ENCODE data around the gene ATG16L2. TPM values are rescaled to one million over a fixed set of nuclear protein-coding genes. Genes with fewer than 3 reads are reported as not detected.

ATG16L2 gene
- total and polyA plus RNA-seq, 10 of the 15 experiments (the other 5 are each of a cell fraction or from before 2014, with no cell fraction given): 1.9 to 67.7 (median 30.4) TPM

DNA sequence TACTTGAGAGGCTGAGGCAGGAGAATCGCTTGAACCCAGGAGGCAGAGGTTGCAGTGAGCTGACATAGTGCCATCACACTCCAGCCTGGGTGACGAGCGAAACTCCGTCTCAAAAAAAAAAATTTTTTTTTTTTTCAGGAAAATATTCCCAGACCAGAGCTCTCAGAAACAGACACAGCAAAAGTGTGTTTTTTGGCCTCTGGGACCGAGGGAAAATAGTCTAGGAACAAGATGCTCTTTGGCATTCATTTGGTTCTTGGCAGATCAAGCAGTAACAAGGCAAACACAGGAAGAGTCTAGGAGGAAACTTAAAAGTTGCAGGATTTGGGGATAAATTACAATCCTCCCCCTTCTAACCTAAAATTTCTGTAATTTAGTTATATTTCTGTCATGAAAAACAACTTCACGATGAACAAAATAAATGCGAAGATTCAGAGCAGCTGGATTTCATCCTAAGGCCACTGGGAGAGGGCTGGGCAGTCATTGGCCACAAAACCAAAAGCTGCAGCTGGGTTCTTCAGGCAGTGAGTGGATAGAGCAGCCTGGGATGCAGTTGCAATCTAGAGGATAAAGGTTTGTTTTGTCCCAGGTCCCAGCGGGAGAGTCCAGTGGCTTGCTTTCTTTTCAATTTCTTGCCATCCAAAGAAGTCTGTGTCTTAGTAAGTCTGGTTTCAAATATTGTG lies 19.7 kb downstream of the ATG16L2 start:
- ATAC-seq (no peak), DNase-seq (ENCODE audit: low read depth, low spot score) (no peak), FAIRE-seq (no peak)
- Histone ChIP-seq H3K4me3 (no peak overlapping the region), H3K4me1 (ENCODE audit: control insufficient read depth, insufficient read depth, low read length) (no peaks in the 10 kb centered on the region), H3K36me3 (ENCODE audit: control insufficient read depth in 2 of 2, insufficient read depth in 2 of 2, low read length in 1 of 2) (peaks cover 26 to 39% of the 10 kb centered on the region in 2 experiments), H3K27me3 (replicated peaks in 1 of 2; ENCODE audit: control insufficient read depth in 2 of 2, insufficient read depth in 2 of 2, low read length in 1 of 2) (no peaks in the 10 kb centered on the region), H3K79me2 (ENCODE audit: control insufficient read depth, insufficient read depth, low read length) (no peaks in the 10 kb centered on the region), H3K9me3 (replicated peaks; ENCODE audit: control insufficient read depth, insufficient read depth, low read length) (no peaks in the 10 kb centered on the region), H3K27ac (ENCODE audit: control insufficient read depth, insufficient read depth) (no peak overlapping the region), H3K4me2 (ENCODE audit: control insufficient read depth, insufficient read depth) (no peak overlapping the region), H2AFZ (ENCODE audit: control insufficient read depth, low read depth, low read length) (no peak overlapping the region), H4K20me1 (ENCODE audit: control insufficient read depth, insufficient read depth) (no peaks in the 10 kb centered on the region; the same call in 1 of the 2 replicates), H3K9ac (ENCODE audit: control insufficient read depth, insufficient read depth, low read length) (no peak overlapping the region)
- BruUV-seq (replicated peaks): no TSS peak
- 84% methylated on average over 8 of the region's 8 CpGs for WGBS (ENCODE audit: insufficient coverage, insufficient replicate concordance, low lambda C conversion rate, missing lambda C conversion rate)
- in situ Hi-C loops (cut with MboI): loop anchor here (25.0 kb wide), 1 partner anchor 353 kb away; no protein-coding TSS in a partner anchor
- intact Hi-C loops (cut with micrococcal nuclease; ENCODE audit: unreplicated experiment): no loop called here
- no peak for TF ChIP-seq GATAD2B (conservative IDR thresholded peaks at IDR 0.05; ENCODE audit: low read depth)
- ChIA-PET SMC1A (ENCODE audit: uncharacterized antibody, unreplicated experiment) (interaction anchor here (8.0 kb wide), 1 partner anchor 344 kb away, joined by 65 read pairs; no protein-coding TSS in a partner anchor), CTCF (interaction anchor here (1.3 to 8.7 kb wide), 4 partner anchors 304 to 345 kb away, joined by 3 to 128 read pairs (median 9); no protein-coding TSS in a partner anchor), POLR2A (interaction anchor here (0.7 kb wide), 1 partner anchor 258 kb away, joined by 3 read pairs; no protein-coding TSS in a partner anchor), RAD21 (ENCODE audit: unreplicated experiment) (interaction anchor here (4.2 kb wide), 1 partner anchor 344 kb away, joined by 51 read pairs; no protein-coding TSS in a partner anchor)

DNA sequence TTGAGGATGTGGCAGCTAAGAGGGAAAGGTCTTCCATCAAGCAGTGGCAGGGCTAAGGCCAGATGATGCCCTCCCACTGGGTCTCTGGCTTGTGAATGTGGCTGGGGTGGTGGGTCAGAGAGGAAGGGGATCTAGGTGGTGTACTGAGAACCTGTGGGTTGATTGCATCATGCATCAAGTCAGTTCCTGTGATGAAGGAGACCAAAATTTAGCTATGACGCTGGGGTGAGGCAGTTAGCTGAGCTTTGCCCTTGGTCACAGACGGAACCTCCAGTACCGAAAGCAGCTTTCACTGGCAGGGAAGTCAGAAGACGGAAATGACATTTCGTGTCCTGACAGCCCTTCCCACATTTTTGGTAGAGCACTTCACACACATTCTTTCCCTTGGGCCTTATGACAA lies 20.7 kb downstream of the ATG16L2 start:
- FAIRE-seq (no peak), DNase-seq (ENCODE audit: low read depth, low spot score) (no peak), ATAC-seq (no peak)
- intact Hi-C loops (cut with micrococcal nuclease; ENCODE audit: unreplicated experiment): no loop called here
- Histone ChIP-seq H3K79me2 (ENCODE audit: control insufficient read depth, insufficient read depth, low read length) (no peaks in the 10 kb centered on the region), H3K4me3 (no peak overlapping the region), H2AFZ (ENCODE audit: control insufficient read depth, low read depth, low read length) (no peak overlapping the region), H3K9me3 (replicated peaks; ENCODE audit: control insufficient read depth, insufficient read depth, low read length) (no peaks in the 10 kb centered on the region), H3K9ac (ENCODE audit: control insufficient read depth, insufficient read depth, low read length) (no peak overlapping the region), H3K4me1 (ENCODE audit: control insufficient read depth, insufficient read depth, low read length) (no peaks in the 10 kb centered on the region), H3K27me3 (replicated peaks in 1 of 2; ENCODE audit: control insufficient read depth in 2 of 2, insufficient read depth in 2 of 2, low read length in 1 of 2) (no peaks in the 10 kb centered on the region), H3K36me3 (ENCODE audit: control insufficient read depth in 2 of 2, insufficient read depth in 2 of 2, low read length in 1 of 2) (peaks cover 24 to 48% of the 10 kb centered on the region in 2 experiments), H3K27ac (ENCODE audit: control insufficient read depth, insufficient read depth) (no peak overlapping the region), H3K4me2 (ENCODE audit: control insufficient read depth, insufficient read depth) (no peak overlapping the region), H4K20me1 (ENCODE audit: control insufficient read depth, insufficient read depth) (no peaks in the 10 kb centered on the region; the same call in 1 of the 2 replicates)
- ChIA-PET CTCF (interaction anchor here (1.3 to 3.2 kb wide), 3 partner anchors 303 to 344 kb away, joined by 3 to 14 read pairs (median 4); no protein-coding TSS in a partner anchor), RAD21 (ENCODE audit: unreplicated experiment) (no interaction called here), SMC1A (ENCODE audit: uncharacterized antibody, unreplicated experiment) (interaction anchor here (8.0 kb wide), 1 partner anchor 343 kb away, joined by 65 read pairs; no protein-coding TSS in a partner anchor), POLR2A (no interaction called here)
- 98% methylated on average over 5 of the region's 5 CpGs for WGBS (ENCODE audit: insufficient coverage, insufficient replicate concordance, low lambda C conversion rate, missing lambda C conversion rate)
- BruUV-seq (replicated peaks): no TSS peak
- TF ChIP-seq SMAD5 (IDR thresholded peaks at IDR 0.05; ENCODE audit: low read depth) (no peak), POLR2A (IDR thresholded peaks at IDR 0.05; ENCODE audit: low read depth, low read length) (0 out of 2 replicates have a peak, but pooled peaks have one; percentile 19), E4F1 (IDR thresholded peaks at IDR 0.05; ENCODE audit: borderline replicate concordance, partially characterized antibody) (no peak)
- in situ Hi-C loops (cut with MboI): loop anchor here (25.0 kb wide), 1 partner anchor 352 kb away; no protein-coding TSS in a partner anchor
